GM10847 (cell line): ENCODE measurements around the gene KCNJ5.

Experiments used
- POLR2A ChIP-seq: IDR thresholded peaks from 2 replicates; pipeline ENCODE4 v1.6.1; 2011; ENCODE audit not compliant: insufficient read length; ENCODE audit errors: extremely low read depth

Gene KCNJ5

DNA sequence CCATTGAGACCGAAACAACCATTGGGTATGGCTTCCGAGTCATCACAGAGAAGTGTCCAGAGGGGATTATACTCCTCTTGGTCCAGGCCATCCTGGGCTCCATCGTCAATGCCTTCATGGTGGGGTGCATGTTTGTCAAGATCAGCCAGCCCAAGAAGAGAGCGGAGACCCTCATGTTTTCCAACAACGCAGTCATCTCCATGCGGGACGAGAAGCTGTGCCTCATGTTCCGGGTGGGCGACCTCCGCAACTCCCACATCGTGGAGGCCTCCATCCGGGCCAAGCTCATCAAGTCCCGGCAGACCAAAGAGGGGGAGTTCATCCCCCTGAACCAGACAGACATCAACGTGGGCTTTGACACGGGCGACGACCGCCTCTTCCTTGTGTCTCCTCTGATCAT is 20.5 kb downstream of the KCNJ5 start:
- TF ChIP-seq POLR2A, result no peak

DNA sequence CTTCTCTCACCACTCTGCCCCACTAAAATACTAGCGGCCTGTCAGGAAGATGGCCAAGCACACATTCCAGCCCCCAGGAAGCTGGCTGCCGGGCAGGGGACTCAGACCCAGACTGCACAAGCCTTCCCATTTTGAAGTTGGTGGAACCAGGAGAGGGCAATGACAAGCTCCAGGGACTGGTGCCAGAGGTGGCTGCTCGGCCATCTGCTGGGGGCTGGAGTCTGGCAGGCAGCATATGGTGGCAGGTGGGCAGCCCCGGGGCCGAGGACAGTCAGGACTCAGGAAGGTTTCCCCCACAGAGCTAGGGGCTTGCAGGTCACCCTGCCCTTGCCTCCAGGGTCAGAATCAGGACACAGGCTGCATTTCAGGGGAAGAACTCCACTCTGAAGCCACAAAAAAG is 22.6 kb downstream of the KCNJ5 start:
- TF ChIP-seq POLR2A, result no peak

DNA sequence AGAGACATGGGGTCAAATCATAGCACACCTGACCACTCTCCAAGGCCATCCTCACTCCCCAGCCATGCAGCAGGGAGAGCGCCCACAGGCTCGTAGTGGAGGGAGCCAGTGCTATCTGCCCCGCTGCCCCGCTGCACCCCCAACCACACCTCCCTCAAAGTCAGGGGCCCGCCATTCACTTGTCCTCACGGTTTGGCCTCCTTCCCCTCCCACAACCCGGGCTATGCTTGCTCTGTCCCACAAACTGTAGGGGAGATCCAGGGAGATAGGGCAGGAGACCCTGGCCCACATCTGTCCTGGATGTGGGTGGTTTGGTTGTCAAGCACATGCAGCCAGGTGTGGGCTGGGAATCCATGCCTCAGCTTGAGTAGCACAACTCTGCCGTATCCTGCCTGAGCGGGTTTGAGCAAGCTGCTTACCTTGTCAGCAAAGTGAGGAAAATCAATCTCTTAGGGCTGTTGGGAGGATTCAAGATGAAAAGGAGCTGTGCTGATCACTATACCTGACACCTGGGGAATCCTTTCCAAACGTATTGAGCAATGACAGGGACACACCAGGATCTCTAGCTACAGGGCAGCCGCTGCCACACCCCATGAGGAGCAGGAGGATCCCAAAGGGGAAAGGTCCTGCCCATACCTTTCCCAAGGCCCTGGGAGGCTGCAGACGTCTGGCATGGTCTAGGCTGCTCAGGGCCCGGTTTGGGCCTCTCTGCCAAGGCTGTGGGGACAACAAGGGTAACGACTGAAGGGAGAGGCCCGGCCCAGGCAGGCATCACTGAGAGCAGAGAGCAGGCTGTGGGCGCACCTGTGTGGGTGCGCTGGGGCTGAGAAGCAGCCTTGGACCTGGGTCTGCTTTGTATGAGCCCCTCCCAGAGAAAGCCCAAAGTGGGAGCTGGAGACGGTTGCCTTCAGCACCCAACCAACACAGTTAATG is 23.3 kb downstream of the KCNJ5 start:
- no peak for TF ChIP-seq POLR2A

DNA sequence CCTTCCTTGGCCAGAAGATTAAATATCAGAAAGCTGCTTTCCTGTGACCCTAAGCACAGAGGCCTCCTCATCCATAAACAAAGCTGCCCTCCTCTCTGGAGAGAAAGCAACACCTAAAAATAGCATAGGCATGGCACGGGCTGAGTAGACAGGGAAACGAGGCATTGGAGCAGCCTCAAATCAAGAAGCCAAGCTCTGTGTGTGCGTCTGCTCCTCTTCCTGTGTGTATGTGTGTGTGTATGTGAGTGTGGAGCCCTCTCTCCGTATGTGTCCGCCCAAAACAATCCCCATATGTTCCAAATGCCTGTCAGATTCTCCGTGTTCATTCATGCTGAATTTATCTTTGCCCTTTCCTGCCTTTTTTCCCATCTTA is 24.0 kb downstream of the KCNJ5 start:
- TF ChIP-seq POLR2A, result no peak

DNA sequence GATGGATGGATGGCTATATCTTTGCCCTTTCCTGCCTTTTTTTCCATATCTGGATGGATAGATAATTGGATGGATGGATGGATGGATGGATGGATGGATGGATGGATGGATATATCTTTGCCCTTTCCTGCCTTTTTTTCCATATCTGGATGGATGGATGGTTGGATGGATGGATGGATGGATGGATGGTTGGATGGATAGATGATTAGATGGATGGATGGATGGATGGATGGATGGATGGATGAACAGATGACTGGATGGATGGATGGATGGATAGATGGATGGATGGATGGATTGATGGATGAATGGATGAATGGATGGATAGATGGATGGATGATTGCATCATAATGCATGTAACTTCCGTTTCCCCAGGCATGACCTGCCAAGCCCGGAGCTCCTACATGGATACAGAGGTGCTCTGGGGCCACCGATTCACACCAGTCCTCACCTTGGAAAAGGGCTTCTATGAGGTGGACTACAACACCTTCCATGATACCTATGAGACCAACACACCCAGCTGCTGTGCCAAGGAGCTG is 24.9 kb downstream of the KCNJ5 start:
- TF ChIP-seq POLR2A, result no peak

DNA sequence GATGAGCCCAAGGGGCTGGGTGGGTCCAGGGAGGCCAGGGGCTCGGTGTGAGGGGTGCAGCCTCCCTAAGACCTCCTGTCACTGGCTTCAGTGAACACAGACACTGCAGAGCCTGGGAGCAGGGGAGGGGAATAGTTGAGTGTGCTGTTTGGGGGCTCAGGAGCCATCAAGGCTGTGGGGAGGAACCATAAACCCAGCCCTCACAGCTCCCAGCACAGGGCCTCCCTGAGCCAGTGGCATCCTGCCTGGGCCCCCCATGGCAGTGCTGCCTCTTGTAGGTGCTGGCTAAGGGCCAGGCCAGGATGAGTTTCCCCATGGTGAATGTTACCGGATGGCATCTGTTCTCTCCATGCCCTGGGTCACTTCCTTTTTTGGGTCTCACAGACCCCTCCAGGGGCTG is 25.5 kb downstream of the KCNJ5 start:
- TF ChIP-seq POLR2A, result no peak

DNA sequence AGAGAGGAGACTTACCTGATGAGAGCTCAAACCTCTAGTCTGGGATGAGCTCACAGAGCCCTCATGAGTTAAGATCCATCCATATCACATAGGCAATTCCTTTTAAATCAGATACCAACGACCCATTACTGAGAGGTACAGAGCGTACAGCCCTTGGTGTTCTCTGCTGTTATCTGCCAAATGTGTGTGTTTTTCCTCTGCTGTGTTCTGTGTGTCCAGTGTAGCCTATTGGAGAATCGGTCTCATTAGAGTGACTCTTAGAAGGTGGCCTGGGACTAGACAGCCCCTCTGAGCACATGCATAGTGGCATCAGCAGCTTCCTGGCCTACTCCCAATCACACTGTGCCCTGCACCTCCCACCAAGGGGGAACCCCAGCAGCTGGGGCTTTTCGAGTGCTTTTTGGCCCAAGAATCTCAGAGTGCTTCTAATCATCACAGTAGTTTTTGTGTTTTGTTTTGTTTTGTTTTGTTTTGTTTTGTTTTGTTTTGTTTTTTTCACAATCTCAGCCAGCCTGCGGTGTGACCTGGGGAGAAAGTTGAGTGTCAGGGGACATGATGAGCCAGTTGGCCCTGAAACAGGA is 26.1 kb downstream of the KCNJ5 start:
- no peak for TF ChIP-seq POLR2A

DNA sequence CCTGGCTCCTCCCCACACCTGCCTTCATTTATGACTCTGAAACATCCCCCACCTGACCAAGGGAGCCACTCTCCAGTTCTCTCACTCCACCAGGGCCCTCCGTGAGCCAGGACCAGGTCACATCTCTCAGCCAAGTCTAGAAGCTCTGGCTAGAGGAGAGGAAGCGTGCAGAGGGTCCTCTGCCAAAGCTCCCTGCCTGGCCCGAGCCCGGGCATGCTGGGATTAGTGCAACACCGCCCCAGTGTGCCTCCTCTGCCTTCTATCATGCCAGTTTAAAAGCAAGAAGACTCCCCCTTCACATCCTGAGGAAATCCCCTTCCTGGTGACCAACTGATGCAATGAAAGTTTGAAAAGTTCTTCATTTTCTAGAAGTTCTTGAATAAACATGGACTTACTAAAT is 28.1 kb downstream of the KCNJ5 start:
- no peak for TF ChIP-seq POLR2A

DNA sequence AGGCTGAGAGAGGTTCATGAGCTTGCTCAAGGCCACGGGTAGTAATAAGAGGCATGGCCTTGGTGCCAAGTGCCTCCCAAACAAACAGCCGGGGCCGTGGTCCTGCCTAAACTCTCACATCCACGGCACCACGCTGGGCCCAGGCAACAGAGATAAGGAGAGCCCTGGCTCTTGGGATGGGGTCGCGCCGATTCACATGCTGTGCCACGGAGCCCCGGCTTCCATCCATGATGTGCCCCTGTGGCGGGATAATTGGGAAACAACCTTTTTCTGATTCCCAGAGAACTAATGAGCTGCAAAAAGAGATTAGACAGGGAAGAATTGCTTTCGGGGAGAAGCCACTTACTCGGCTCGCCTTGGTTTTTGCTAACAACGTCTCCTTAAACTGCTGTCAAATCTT is 29.5 kb downstream of the KCNJ5 start:
- TF ChIP-seq POLR2A, result no peak

DNA sequence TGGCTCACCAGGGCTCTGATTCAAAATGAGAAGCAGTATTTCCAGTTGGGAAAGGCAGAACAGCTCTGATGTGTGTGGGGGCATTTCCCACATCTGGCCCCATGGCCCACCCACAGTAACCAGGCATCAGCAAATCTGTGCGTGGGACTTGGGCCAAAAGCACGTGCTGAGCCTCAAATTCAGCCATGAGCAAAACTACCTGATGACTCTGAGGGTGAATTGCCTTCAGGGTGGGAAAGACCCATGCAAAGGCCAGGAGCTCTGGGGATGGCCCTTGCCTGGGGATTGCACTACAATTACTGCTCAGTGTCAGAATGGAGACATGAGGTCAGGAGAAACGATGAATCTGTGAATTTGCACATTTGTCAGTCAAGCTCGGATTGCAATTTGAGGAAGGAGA is 30.6 kb downstream of the KCNJ5 start:
- no peak for TF ChIP-seq POLR2A

DNA sequence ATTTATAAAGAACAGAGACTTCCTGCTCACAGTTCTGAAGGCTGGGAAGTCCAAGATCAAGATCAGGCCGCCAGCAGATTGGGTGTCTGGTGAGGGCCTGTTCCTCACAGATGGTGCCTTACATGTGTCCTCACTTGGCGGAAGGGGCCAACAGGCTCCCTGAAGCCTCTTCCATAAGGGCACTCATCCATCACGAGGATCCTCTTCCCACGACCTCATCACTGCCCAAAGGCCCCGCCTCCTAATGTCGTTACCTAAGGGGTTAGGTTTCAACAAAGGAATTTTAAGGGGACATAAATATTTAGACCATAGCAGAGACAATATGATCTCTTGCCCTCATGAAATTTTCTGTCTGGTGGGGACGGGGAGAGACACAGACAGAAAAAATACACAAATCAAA is 32.9 kb downstream of the KCNJ5 start:
- no peak for TF ChIP-seq POLR2A

DNA sequence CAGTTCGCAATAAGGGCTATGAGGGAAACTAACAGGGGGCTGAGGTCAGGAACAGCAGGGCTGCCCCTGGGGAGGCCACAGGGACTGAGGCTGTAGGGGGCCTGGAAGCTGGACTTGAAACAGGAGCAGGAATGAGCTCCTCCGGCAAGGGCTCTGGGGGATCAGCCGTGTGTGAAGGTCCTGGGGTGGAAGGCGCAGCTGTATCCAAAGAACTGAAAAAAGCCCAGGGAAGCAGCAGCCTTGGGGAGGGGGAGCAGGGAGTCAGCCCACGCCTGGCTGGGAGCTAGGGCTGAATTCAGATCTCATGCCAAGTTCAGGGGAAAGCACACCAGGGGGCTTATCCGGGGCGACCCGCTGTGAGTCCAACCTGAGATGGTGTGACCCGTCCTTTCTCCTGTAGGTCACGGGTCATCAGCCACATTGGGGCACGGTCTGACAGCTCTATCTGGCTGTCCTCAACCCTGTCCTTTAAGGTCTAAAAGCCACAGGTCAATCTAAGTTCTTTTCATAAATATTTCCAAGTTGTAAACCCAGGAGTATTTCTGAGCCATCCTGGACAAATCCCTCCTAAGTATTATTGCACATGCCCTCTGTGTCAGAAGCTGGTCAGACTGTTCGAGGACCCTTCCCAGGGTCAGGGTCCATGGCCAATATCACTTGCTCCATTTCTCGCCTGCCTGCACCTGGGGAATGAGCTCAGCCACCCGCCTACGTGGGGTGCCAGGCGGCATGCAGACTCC is 33.5 kb downstream of the KCNJ5 start:
- TF ChIP-seq POLR2A, result no peak

DNA sequence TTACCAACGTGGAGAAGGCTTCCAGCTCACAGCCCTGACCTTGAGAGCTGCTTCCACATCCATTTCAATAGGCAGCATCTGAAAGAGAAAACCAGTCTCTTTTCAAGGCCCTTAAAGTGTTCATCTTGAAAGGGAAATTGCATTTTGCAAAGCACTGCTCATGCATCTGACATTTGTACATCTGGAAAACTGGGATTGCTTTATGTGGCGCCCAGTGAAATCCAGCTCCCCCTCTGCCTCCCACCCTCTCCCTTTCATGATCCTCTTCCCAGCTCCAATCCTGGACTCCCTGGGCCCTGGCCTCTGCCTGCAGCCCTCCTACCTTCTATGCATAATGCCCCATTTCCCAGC is 34.1 kb downstream of the KCNJ5 start:
- no peak for TF ChIP-seq POLR2A

DNA sequence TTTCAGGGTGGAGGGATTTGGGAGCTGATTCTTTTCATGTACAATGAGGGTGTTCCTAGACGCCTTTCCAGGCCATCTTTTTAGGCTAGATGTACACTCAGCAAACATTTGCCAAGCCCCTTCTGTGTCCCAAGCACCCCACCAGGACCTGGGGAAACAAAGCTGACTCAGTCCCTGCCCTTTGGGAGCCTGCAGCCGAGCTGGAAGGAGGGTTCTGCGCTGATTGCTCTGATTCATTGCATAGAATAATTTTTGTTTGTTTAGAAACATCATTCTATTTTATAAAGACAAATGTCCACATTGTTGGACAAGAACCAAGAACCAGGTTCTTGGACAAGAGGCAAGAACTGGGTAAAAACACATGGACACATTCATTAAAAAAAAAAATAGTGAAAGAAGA is 34.8 kb downstream of the KCNJ5 start:
- TF ChIP-seq POLR2A, result no peak

DNA sequence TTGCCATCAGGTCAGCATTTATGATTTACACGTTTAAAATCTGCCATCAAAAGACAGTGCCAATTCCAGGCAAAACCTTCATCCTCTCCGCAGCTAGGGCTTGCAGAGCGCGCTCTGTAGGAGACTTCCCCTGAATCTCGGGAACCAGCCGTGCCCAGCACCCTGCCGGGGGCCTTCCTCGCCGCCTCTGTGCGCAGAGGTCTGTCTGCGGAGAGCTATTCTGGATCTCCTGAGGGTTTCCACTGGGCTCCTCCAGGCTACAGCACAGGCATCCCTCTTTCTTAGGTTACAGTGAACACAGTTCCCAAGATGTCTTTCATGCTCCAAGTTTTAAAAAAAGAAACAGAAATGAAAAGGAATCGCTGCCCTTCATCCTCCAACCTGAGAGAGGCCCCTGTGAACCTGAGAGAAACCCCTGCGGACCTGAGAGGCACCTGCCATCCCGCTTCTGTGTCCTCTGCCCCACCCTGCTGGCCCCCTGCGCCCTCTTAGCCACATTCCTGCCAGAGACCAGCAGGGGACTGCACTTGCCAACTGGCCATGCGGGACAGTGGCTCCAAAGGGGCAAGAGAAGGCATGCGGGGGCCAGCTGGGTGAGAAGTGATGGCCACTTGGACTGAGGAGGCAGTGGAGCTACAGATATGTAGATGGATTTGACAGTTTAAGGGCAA is 35.4 kb downstream of the KCNJ5 start:
- TF ChIP-seq POLR2A, result no peak
